Liver (tissue), 9 donors: Measurements from ENCODE around the gene ZNF398. TPM values are rescaled to one million over a fixed set of nuclear protein-coding genes. Genes with fewer than 3 reads are reported as not detected.

ENCODE experiments used
- DNase-seq: peaks from one replicate; pipeline ENCODE4 v3.0.0-alpha.2; 2017; ENCODE audit warnings: low spot score
- H3K27ac ChIP-seq, 2 donors: one replicate each; pipeline ENCODE4 v1.7.0; 2013; ENCODE audit warnings: inconsistent platforms in 2 of 2, low read length in 2 of 2, control low read depth in 1 of 2, low read depth in 1 of 2, mild to moderate bottlenecking in 1 of 2
- H3K27me3 ChIP-seq, 4 donors: one replicate each; pipeline versions ENCODE4 v1.6.1 to v1.7.0; 2013; ENCODE audit warnings: low read length in 3 of 4, inconsistent platforms in 1 of 4, mild to moderate bottlenecking in 1 of 4, moderate library complexity in 1 of 4; ENCODE audit not compliant: control insufficient read depth in 4 of 4, insufficient read depth in 4 of 4
- H3K36me3 ChIP-seq, 4 donors: one replicate each; pipeline versions ENCODE4 v1.6.1 to v1.7.0; 2013; ENCODE audit warnings: low read length in 3 of 4, mild to moderate bottlenecking in 3 of 4, low read depth in 1 of 4, moderate library complexity in 1 of 4; ENCODE audit not compliant: control insufficient read depth in 4 of 4, insufficient read depth in 3 of 4
- H3K4me1 ChIP-seq, 4 donors: one replicate each; pipeline versions ENCODE4 v1.6.1 to v1.7.0; 2013; ENCODE audit warnings: low read length in 3 of 4, mild to moderate bottlenecking in 3 of 4, moderate library complexity in 1 of 4; ENCODE audit not compliant: control insufficient read depth in 4 of 4, insufficient read depth in 4 of 4
- H3K4me3 ChIP-seq, 3 donors: one replicate each; pipeline versions ENCODE4 v1.6.1 to v1.7.0; 2013; ENCODE audit warnings: low read length in 3 of 3, control low read depth in 1 of 3, low read depth in 1 of 3, mild to moderate bottlenecking in 1 of 3
- H3K9ac ChIP-seq, 2 donors: one replicate each; pipeline ENCODE4 v1.7.0; 2013; ENCODE audit warnings: low read length in 2 of 2, mild to moderate bottlenecking in 2 of 2, moderate library complexity in 2 of 2, control low read depth in 1 of 2, low read depth in 1 of 2
- H3K9me3 ChIP-seq, 4 donors: one replicate each; pipeline versions ENCODE4 v1.6.1 to v1.7.0; 2013; ENCODE audit warnings: low read length in 3 of 4; ENCODE audit not compliant: control insufficient read depth in 4 of 4
- CTCF ChIP-seq: fragments of 150-350 bp; IDR thresholded peaks from 2 replicates; pipeline ENCODE4 v1.5.1; 2017; ENCODE audit warnings: improper control_type of control experiment, low read depth, low read length; ENCODE audit not compliant: missing input control
- EGR1 ChIP-seq, 2 donors: IDR thresholded peaks; 2 replicates each; pipeline ENCODE4 v1.6.1; 2016 to 2018; ENCODE audit warnings: antibody characterized with exemption in 2 of 2, low read depth in 2 of 2
- FOXA1 ChIP-seq: IDR thresholded peaks from 2 replicates; pipeline ENCODE4 v1.6.1; 2016; ENCODE audit warnings: antibody characterized with exemption
- FOXA2 ChIP-seq: IDR thresholded peaks from 2 replicates; pipeline ENCODE4 v1.6.1; 2016; ENCODE audit warnings: antibody characterized with exemption
- GABPA ChIP-seq, 2 donors: IDR thresholded peaks in 1 of 2; conservative IDR thresholded peaks in 1 of 2; 2 replicates each; pipeline ENCODE4 v1.6.1; 2016; ENCODE audit warnings: antibody characterized with exemption in 2 of 2, mild to moderate bottlenecking in 1 of 2, moderate library complexity in 1 of 2
- HNF4A ChIP-seq, 2 donors: conservative IDR thresholded peaks; 2 replicates each; pipeline ENCODE4 v1.6.1; 2016; ENCODE audit warnings: antibody characterized with exemption in 2 of 2, mild to moderate bottlenecking in 2 of 2
- HNF4G ChIP-seq: IDR thresholded peaks from 2 replicates; pipeline ENCODE4 v1.6.1; 2016; ENCODE audit warnings: antibody characterized with exemption
- JUND ChIP-seq, 2 donors: IDR thresholded peaks; 2 replicates each; pipeline ENCODE4 v1.6.1; 2016; ENCODE audit warnings: antibody characterized with exemption in 2 of 2
- MAX ChIP-seq: IDR thresholded peaks from 2 replicates; pipeline ENCODE4 v1.6.1; 2016; ENCODE audit warnings: antibody characterized with exemption
- NR2F2 ChIP-seq: IDR thresholded peaks from 2 replicates; pipeline ENCODE4 v1.6.1; 2016; ENCODE audit warnings: antibody characterized with exemption
- RAD21 ChIP-seq, 2 donors: IDR thresholded peaks; 2 replicates each; pipeline ENCODE4 v1.6.1; 2016; ENCODE audit warnings: antibody characterized with exemption in 2 of 2, mild to moderate bottlenecking in 2 of 2
- RXRA ChIP-seq, 2 donors: IDR thresholded peaks; 2 replicates each; pipeline ENCODE4 v1.6.1; 2017 to 2018; ENCODE audit warnings: antibody characterized with exemption in 2 of 2, mild to moderate bottlenecking in 1 of 2
- SP1 ChIP-seq: IDR thresholded peaks from 2 replicates; pipeline ENCODE4 v1.6.1; 2018; ENCODE audit warnings: antibody characterized with exemption, mild to moderate bottlenecking
- TAF1 ChIP-seq: conservative IDR thresholded peaks from 2 replicates; pipeline ENCODE4 v1.6.1; 2016; ENCODE audit warnings: antibody characterized with exemption, mild to moderate bottlenecking
- YY1 ChIP-seq: IDR thresholded peaks from 2 replicates; pipeline ENCODE4 v1.6.1; 2016; ENCODE audit warnings: antibody characterized with exemption, mild to moderate bottlenecking
- ZBTB33 ChIP-seq: IDR thresholded peaks from 2 replicates; pipeline ENCODE4 v1.6.1; 2016; ENCODE audit warnings: antibody characterized with exemption
- WGBS: extraction: QIAGEN DNeasy Blood & Tissue Kit; methylation state at CpG from one replicate; pipeline ENCODE4 v1.1.7; 2013; 5-methylcytosine and 5-hydroxymethylcytosine counted together
- polyA plus RNA-seq, 2 donors: library from polyadenylated mRNA; stranded (reverse) in 1 of 2; unstranded in 1 of 2; fragments of 200-250 nt in 1 of 2; fragments of >200 nt in 1 of 2; fragmentation: Nextera tagmentation in 1 of 2; extraction: Ambion mirVana in 1 of 2; gene quantifications; one replicate each; pipeline versions ENCODE4 v1.2.1 to v1.2.3, GENCODE V29; 2013 to 2015
- total RNA-seq, 2 donors: library from RNA; depleted of rRNA; stranded (reverse); fragments of >200 nt; gene quantifications; one replicate each; pipeline ENCODE4 v1.2.3, GENCODE V29; 2014
- TF ChIP-seq, protein P1 (sequence below): IDR thresholded peaks from 2 replicates; pipeline ENCODE4 v1.6.1; 2016; ENCODE audit warnings: antibody characterized with exemption
- TF ChIP-seq, protein P2 (sequence below): IDR thresholded peaks from 2 replicates; pipeline ENCODE4 v1.6.1; 2016; ENCODE audit warnings: antibody characterized with exemption, mild to moderate bottlenecking
- donor health status: healthy.
- donor health status: healthy.
- donor health status: healthy.
- donor health status: healthy.
- donor health status: healthy.

ZNF398 gene
- total and polyA plus RNA-seq, 4 donors, result 1.5 to 7.8 (median 4.5) TPM

GRCh38 chr7:149136118-149136517, 11.1 kb upstream of the ZNF398 start:
- 98% methylated on average over 9 of the region's 9 CpGs for WGBS
- Histone ChIP-seq H3K4me3 (no peak overlapping the region), H3K9me3 (no peaks in the 10 kb centered on the region), H3K27me3 (no peaks in the 10 kb centered on the region), H3K9ac (no peak overlapping the region), H3K36me3 (peaks cover 0 to 7% (median 6%) of the 10 kb centered on the region in 4 donors), H3K4me1 (no peaks in the 10 kb centered on the region), H3K27ac (no peak overlapping the region)
- no peak for TF ChIP-seq EGR1 (IDR thresholded peaks at IDR 0.05; ENCODE audit: low read depth in 2 of 2)
- TF ChIP-seq HNF4G, result no peak
- TF ChIP-seq ZBTB33, result no peak
- TF ChIP-seq, protein P1, sequence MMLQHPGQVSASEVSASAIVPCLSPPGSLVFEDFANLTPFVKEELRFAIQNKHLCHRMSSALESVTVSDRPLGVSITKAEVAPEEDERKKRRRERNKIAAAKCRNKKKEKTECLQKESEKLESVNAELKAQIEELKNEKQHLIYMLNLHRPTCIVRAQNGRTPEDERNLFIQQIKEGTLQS, result no peak
- TF ChIP-seq TAF1, result no peak
- no peak for TF ChIP-seq SP1
- no peak for TF ChIP-seq RXRA (IDR thresholded peaks at IDR 0.05)
- TF ChIP-seq RAD21 (IDR thresholded peaks at IDR 0.05), result no peak
- no peak for TF ChIP-seq FOXA2
- no peak for TF ChIP-seq HNF4A (conservative IDR thresholded peaks at IDR 0.05)
- TF ChIP-seq YY1, result no peak
- TF ChIP-seq CTCF, result no peak
- no peak for TF ChIP-seq GABPA (IDR thresholded peaks at IDR 0.05 in 1 of 2, conservative IDR thresholded peaks at IDR 0.05 in 1 of 2)
- DNase-seq, result no peak

DNA sequence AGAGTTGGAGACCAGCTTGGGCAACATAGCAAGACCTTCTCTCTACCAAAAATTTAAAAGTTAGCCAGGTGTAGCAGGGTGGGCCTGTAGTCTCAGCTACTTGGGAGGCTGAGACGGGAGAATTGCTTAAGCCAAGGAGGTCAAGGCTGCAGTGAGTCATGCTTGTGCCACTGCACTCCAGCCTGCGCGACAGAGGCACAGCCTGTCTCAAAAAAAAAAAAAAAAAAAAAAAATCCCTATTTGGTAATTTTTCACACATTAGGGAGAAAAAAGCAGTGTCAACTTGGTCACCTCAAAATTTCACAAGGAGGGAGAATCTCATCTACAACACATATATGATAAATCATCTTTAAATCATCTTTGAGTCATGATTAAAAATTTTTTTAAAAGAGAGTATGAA, 6.4 kb upstream of the ZNF398 start:
- no peak overlapping the region for H3K4me3 ChIP-seq
- H3K27ac ChIP-seq, result no peak overlapping the region
- TF ChIP-seq MAX (no peak), SP1 (no peak), TAF1 (no peak), EGR1 (IDR thresholded peaks at IDR 0.05; ENCODE audit: low read depth in 2 of 2) (no peak), HNF4A (conservative IDR thresholded peaks at IDR 0.05) (no peak), RAD21 (IDR thresholded peaks at IDR 0.05) (no peak), FOXA1 (no peak), NR2F2 (no peak), RXRA (IDR thresholded peaks at IDR 0.05) (no peak), FOXA2 (no peak), JUND (IDR thresholded peaks at IDR 0.05) (no peak), YY1 (no peak), CTCF (no peak), GABPA (IDR thresholded peaks at IDR 0.05 in 1 of 2, conservative IDR thresholded peaks at IDR 0.05 in 1 of 2) (no peak), ZBTB33 (no peak), HNF4G (no peak)
- TF ChIP-seq, protein P2, sequence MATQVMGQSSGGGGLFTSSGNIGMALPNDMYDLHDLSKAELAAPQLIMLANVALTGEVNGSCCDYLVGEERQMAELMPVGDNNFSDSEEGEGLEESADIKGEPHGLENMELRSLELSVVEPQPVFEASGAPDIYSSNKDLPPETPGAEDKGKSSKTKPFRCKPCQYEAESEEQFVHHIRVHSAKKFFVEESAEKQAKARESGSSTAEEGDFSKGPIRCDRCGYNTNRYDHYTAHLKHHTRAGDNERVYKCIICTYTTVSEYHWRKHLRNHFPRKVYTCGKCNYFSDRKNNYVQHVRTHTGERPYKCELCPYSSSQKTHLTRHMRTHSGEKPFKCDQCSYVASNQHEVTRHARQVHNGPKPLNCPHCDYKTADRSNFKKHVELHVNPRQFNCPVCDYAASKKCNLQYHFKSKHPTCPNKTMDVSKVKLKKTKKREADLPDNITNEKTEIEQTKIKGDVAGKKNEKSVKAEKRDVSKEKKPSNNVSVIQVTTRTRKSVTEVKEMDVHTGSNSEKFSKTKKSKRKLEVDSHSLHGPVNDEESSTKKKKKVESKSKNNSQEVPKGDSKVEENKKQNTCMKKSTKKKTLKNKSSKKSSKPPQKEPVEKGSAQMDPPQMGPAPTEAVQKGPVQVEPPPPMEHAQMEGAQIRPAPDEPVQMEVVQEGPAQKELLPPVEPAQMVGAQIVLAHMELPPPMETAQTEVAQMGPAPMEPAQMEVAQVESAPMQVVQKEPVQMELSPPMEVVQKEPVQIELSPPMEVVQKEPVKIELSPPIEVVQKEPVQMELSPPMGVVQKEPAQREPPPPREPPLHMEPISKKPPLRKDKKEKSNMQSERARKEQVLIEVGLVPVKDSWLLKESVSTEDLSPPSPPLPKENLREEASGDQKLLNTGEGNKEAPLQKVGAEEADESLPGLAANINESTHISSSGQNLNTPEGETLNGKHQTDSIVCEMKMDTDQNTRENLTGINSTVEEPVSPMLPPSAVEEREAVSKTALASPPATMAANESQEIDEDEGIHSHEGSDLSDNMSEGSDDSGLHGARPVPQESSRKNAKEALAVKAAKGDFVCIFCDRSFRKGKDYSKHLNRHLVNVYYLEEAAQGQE, result no peak
- TF ChIP-seq, protein P1, result no peak
- H3K4me1 ChIP-seq, result no peaks in the 10 kb centered on the region
- no peaks in the 10 kb centered on the region for H3K36me3 ChIP-seq
- no peak overlapping the region for H3K9ac ChIP-seq
- H3K27me3 ChIP-seq, result no peaks in the 10 kb centered on the region
- WGBS, result 83% methylated on average over 3 of the region's 3 CpGs
- no peaks in the 10 kb centered on the region for H3K9me3 ChIP-seq
- no peak for DNase-seq
